Measurements from ENCODE around the gene SND1.

The SND1 gene

GRCh38 chr7:127810113-127810512, 158.1 kb downstream of the SND1 start:
- TF ChIP-seq, protein P1, sequence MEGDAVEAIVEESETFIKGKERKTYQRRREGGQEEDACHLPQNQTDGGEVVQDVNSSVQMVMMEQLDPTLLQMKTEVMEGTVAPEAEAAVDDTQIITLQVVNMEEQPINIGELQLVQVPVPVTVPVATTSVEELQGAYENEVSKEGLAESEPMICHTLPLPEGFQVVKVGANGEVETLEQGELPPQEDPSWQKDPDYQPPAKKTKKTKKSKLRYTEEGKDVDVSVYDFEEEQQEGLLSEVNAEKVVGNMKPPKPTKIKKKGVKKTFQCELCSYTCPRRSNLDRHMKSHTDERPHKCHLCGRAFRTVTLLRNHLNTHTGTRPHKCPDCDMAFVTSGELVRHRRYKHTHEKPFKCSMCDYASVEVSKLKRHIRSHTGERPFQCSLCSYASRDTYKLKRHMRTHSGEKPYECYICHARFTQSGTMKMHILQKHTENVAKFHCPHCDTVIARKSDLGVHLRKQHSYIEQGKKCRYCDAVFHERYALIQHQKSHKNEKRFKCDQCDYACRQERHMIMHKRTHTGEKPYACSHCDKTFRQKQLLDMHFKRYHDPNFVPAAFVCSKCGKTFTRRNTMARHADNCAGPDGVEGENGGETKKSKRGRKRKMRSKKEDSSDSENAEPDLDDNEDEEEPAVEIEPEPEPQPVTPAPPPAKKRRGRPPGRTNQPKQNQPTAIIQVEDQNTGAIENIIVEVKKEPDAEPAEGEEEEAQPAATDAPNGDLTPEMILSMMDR (IDR thresholded peaks at IDR 0.05) = no peak

DNA sequence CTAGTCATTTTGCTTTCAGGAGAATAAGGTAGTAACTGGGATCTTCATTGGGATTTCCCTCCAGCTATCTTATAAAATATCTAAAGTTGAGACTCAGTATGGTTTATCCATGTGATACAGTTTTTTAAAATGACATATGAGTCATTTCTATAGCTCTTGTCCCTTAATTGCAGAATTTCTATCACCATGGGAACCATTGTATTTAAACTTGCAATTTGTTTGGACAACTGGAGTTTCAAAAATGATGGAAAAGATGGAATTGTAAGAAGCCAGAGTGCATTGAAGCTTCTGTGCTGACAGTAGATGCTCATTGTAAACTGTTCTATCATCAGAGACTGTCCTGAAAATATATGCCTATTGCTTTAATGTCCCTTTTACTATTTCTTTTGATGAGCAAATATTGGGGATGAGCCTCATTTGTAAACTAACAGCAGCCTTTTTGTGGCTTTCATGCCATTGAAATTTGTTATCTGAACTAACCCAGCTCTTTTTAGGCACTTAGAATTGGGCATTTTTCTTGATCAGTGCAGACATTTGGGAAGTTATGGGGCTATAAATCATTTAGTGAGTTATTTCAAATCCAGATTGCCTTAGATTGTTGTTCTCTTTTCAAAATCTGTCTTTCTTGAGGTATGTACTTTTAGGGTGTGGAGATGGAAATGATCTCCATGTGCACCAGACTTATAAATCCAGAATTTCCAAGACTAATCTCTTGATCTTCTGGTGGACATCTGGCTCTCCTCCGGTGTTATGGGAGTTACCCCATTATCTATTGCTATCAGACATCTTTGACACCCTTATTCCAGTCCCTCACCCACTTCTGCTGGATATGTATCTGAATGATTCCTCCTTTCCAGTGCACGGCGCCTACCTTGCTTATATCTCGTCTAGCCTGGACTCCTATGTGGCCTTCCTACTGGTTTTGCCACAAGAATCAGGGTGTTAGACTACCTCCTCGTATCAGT, 159.0 kb downstream of the SND1 start:
- TF ChIP-seq, protein P1 (IDR thresholded peaks at IDR 0.05) = no peak

DNA sequence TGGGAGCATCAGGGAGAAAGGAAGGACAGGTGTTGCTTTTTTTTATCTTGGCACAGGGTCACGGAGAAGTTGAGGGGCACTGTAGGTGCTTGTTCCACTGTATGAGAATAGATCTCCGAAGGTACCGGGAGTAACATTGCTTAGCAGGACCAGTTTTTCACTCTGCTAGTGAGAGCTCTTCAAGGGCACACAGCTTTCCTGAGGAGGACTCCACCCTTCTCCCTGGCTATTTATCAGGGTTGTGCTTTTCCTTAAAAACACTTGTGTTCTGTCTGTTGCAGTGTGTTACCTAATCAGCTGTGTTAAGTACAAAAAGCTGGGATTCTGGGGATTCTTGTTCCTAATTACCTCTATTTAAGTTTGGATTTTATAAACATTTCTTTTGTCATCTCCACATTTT, 160.5 kb downstream of the SND1 start:
- TF ChIP-seq, protein P1 (IDR thresholded peaks at IDR 0.05) = no peak

DNA sequence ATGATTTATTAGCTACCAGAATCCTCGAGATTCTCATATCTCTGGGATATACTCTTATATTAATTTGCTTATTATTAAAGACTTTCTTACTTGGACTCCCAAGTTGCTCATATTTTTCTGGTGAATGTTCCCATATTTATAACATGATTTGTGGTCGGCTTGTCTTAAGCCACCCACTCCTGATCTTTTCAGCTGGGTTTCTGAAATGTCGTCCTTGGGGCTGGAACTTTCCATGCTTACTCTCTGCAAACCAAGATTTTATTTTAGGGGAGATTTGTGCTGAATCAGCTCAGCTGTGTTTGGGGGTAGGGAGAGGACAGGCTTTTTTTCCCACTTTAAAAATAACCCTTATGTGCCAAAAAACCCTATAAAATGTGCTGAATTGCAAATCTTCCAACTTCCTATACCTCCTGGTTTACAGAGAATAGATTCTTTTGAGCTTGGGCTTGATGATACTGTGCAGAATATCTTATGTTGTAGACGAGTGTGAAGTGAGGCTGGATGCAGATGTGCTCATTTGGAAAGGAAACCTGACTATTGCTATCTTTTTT, 162.1 kb downstream of the SND1 start:
- TF ChIP-seq, protein P1 (IDR thresholded peaks at IDR 0.05) = no peak

DNA sequence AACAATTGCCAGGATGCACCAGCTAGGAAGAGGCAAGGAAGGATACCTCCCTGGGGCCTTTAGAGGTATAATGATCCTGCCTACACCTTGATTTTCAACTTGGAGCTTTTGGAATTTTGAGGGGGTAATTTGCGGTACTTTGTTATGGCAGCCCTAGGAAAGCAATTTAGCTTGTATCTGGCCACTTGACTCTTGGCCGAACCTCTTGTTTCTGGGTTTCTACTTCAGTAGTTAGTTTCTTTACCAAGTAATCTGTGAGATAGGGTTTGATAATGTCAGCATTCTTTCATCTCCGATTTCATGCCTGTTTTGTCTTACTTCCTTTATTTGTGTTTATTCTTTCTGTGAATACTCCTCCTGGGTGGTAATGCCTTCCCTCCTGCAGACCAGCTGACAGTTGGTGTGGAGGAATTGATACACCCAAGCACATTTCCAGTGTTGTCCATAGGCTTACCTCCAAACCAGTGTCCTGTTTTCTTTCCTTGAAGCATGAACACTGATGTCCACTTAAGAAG, 163.7 kb downstream of the SND1 start:
- TF ChIP-seq, protein P1 (IDR thresholded peaks at IDR 0.05) = no peak

- TF ChIP-seq, protein P1 (IDR thresholded peaks at IDR 0.05) = no peak
These were observed 164.6 kb downstream of the SND1 start for GRCh38 chr7:127816354-127817190.

- TF ChIP-seq, protein P1 (IDR thresholded peaks at IDR 0.05) = no peak
These were observed 165.5 kb downstream of the SND1 start for GRCh38 chr7:127817466-127817865.

All from LNCAP (cell line).